CD4-positive, CD25-positive, alpha-beta regulatory T cell (primary cell): ENCODE data around the gene KLF3. TPM values are rescaled to one million over a fixed set of nuclear protein-coding genes. Genes with fewer than 3 reads are reported as not detected.
A peak's percentile ranks its signal among the peaks of the same experiment; 100 is the strongest.

Experiments
- ATAC-seq, 2 donors: fragments of 150-1000 bp; cut with Tn5 transposase; one replicate each; pipeline ENCODE4 v1.10.0; 2021; ENCODE audit warnings: low read depth in 2 of 2, moderate number of reproducible peaks in 2 of 2, moderate library complexity in 1 of 2
- DNase-seq, 3 donors: peaks; one replicate each; pipeline versions ENCODE4 v3.0.0 to v3.0.0-alpha.2; 2012 to 2022; ENCODE audit warnings: mixed read lengths in 1 of 3
- H3K27ac ChIP-seq: one replicate; pipeline ENCODE4 v1.7.0; 2013; ENCODE audit warnings: mild to moderate bottlenecking, low read length; ENCODE audit not compliant: insufficient read depth, poor library complexity, severe bottlenecking
- H3K27me3 ChIP-seq: one replicate; pipeline ENCODE4 v1.7.0; 2013; ENCODE audit warnings: low read length; ENCODE audit not compliant: control insufficient read depth, insufficient read depth
- H3K36me3 ChIP-seq: one replicate; pipeline ENCODE4 v1.7.0; 2013; ENCODE audit warnings: mild to moderate bottlenecking, low read length, moderate library complexity; ENCODE audit not compliant: control insufficient read depth, insufficient read depth
- H3K4me1 ChIP-seq: 2 replicates; pipeline ENCODE4 v1.7.0; 2013; ENCODE audit warnings: mild to moderate bottlenecking, low read length; ENCODE audit not compliant: insufficient read depth, control insufficient read depth, poor library complexity, severe bottlenecking
- H3K4me3 ChIP-seq: one replicate; pipeline ENCODE4 v1.7.0; 2013; ENCODE audit warnings: low read depth, mild to moderate bottlenecking, low read length, moderate library complexity
- H3K9me3 ChIP-seq, 2 experiments: 1 replicate in 1 of 2; 2 replicates in 1 of 2; pipeline ENCODE4 v1.7.0; 2013; ENCODE audit warnings: low read length in 2 of 2, mild to moderate bottlenecking in 1 of 2, moderate library complexity in 1 of 2; ENCODE audit not compliant: control insufficient read depth in 2 of 2
- H3K27ac Mint-ChIP-seq, 3 donors: one replicate each; pipeline ENCODE4 v1.8.0; 2020 to 2022; ENCODE audit warnings: mild to moderate bottlenecking in 3 of 3, mixed read lengths in 3 of 3, moderate library complexity in 2 of 3
- H3K27me3 Mint-ChIP-seq: one replicate; pipeline ENCODE4 v1.8.0; 2022; ENCODE audit warnings: mild to moderate bottlenecking, mixed read lengths
- H3K36me3 Mint-ChIP-seq: one replicate; pipeline ENCODE4 v1.8.0; 2020; ENCODE audit warnings: mixed read lengths
- H3K4me1 Mint-ChIP-seq, 4 donors: one replicate each; pipeline ENCODE4 v1.8.0; 2020 to 2022; ENCODE audit warnings: mixed read lengths in 4 of 4, mild to moderate bottlenecking in 1 of 4
- H3K4me3 Mint-ChIP-seq, 4 donors: one replicate each; pipeline ENCODE4 v1.8.0; 2020 to 2022; ENCODE audit warnings: mild to moderate bottlenecking in 4 of 4, mixed read lengths in 4 of 4, moderate library complexity in 3 of 4
- H3K9me3 Mint-ChIP-seq, 7 donors: one replicate each; pipeline ENCODE4 v1.8.0; 2020 to 2022; ENCODE audit warnings: mixed read lengths in 7 of 7, mild to moderate bottlenecking in 3 of 7, moderate library complexity in 2 of 7
- polyA plus RNA-seq, 4 donors: library from polyadenylated mRNA; unstranded; fragments of 300-500 nt; fragmentation: Illumina TruSeq; gene quantifications; one replicate each; pipeline ENCODE4 v1.2.3, GENCODE V29; 2021
- total RNA-seq: library from RNA; stranded (reverse); gene quantifications from one replicate; pipeline ENCODE4 v1.2.3, GENCODE V29; 2022

KLF3 gene
- total and polyA plus RNA-seq, 5 donors from 2014 or later, result 74.9 to 126 (median 87.0) TPM

DNA sequence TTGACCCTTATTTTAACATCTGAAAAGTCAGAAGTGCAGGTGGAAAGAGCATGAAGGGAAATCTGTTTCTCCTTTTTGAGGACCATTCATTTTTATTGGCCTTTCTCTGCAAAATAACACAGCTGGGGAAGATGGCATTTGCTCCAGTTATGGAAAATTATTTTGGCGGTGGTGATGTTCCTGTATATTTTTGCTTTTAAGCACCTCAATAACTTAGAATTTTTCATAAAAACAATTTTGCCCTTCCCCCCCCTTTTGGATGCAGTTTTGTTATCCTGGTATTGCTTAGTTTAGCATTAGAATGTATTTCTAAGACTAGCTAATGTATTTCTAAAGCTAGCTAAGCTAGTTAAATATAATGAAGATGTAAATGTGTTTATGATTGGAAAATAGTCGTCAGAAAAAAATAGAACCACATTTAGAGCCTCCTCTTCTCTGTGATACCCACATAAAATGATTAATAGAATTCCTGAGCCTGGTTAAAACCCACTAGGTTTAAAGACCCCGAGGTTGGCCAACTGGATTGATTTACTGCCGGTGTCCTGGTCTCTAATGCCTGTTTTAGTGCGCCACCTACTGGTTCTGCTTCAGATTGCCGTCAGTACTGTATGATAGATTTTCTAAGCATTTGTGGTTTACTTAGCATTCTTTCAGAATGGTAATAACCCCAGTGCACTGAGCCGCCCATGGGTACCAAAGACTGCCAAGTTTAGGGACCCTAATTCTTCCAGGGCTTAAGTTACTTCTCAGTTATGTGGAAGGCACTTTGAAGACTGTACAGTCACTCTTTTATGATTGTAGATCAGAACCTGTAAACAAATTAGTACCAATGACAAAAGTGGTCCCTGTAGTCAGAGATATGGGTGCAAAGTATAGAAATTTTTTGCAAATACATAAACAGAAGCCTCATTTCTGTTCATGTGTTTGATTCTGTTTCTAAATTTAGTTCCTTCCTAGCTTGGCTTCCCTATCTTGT lies 11.4 kb downstream of the KLF3 start:
- Histone ChIP-seq H3K4me1 (peaks cover 80% of the 10 kb centered on the region), H3K36me3 (peaks cover 17% of the 10 kb centered on the region), H3K27ac (peak overlapping the region; percentile 89), H3K4me3 (peak overlapping the region; percentile 70), H3K27me3 (no peaks in the 10 kb centered on the region), H3K9me3 (no peaks in the 10 kb centered on the region)
- peaks cover 4% of the 10 kb centered on the region for H3K27me3 Mint-ChIP-seq
- ATAC-seq (peak; percentile 62 to 71), DNase-seq (peak; percentile 71 to 89 (median 83))
- H3K4me3 Mint-ChIP-seq, result peak overlapping the region; percentile 67 to 93 (median 90)
- H3K4me1 Mint-ChIP-seq, result peaks cover 51 to 97% (median 81%) of the 10 kb centered on the region in 4 donors
- peak overlapping the region; percentile 77 to 94 (median 82) for H3K27ac Mint-ChIP-seq
- peaks cover 33% of the 10 kb centered on the region for H3K36me3 Mint-ChIP-seq
- no peaks in the 10 kb centered on the region for H3K9me3 Mint-ChIP-seq

DNA sequence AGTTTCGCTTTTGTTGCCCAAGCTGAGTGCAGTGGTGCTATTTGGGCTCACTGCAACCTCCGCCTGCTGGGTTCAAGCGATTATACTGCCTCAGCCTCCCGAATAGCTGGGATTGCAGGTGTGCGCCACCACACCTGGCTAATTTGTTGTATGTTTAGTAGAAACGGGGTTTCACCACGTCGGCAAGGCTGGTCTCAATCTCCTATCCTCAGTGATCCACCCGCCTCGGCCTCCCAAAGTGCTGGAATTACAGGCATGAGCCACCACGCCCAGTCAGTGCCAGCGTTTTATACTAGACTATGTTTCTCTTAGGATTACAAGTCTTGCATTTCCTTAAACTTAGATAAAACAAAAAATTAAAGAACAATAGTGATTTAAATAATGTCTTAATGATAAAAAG lies 13.0 kb downstream of the KLF3 start:
- no peak overlapping the region for H3K27ac ChIP-seq
- no peaks in the 10 kb centered on the region for H3K27me3 ChIP-seq
- no peak for DNase-seq
- H3K4me3 Mint-ChIP-seq, result peak overlapping the region in 2 of 4 donors; percentile 60 to 71
- no peaks in the 10 kb centered on the region for H3K9me3 Mint-ChIP-seq
- H3K27me3 Mint-ChIP-seq, result peaks cover 4% of the 10 kb centered on the region
- ATAC-seq, result no peak
- H3K27ac Mint-ChIP-seq, result peak overlapping the region in 1 of 3 donors; percentile 39
- H3K4me1 Mint-ChIP-seq, result peaks cover 54 to 94% (median 76%) of the 10 kb centered on the region in 4 donors
- no peak overlapping the region for H3K4me3 ChIP-seq
- H3K36me3 ChIP-seq, result peaks cover 30% of the 10 kb centered on the region
- H3K9me3 ChIP-seq, result no peaks in the 10 kb centered on the region
- peaks cover 36% of the 10 kb centered on the region for H3K36me3 Mint-ChIP-seq
- peaks cover 75% of the 10 kb centered on the region for H3K4me1 ChIP-seq

DNA sequence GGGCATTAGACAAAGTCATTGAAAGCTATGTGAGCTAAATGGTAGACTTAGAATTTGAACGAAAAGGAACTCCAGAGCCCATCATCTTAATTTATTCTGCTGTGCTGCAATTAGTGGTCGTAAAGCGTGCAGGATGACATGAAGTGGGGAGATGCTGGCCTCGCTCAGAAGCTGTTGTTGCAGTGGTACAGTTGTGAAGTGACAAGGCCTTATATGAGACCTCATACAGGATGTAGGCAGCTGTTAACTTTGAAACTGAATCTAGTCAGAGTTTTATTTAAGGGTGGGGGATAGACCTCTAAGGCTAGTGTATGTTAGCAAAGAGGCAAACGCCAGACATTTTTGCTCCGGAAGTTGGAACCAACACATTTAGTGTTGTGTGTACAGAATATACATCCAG lies 13.4 kb downstream of the KLF3 start:
- Mint-ChIP-seq H3K27me3 (peaks cover 4% of the 10 kb centered on the region), H3K27ac (peak overlapping the region; percentile 5 to 39 (median 7)), H3K9me3 (no peaks in the 10 kb centered on the region), H3K36me3 (peaks cover 39% of the 10 kb centered on the region), H3K4me1 (peaks cover 57 to 94% (median 75%) of the 10 kb centered on the region in 4 donors), H3K4me3 (peak overlapping the region in 3 of 4 donors; percentile 26 to 71 (median 60))
- ATAC-seq (no peak), DNase-seq (no peak)
- no peaks in the 10 kb centered on the region for H3K9me3 ChIP-seq
- H3K36me3 ChIP-seq, result peaks cover 33% of the 10 kb centered on the region
- H3K27me3 ChIP-seq, result no peaks in the 10 kb centered on the region
- H3K27ac ChIP-seq, result no peak overlapping the region
- H3K4me1 ChIP-seq, result peaks cover 75% of the 10 kb centered on the region
- H3K4me3 ChIP-seq, result no peak overlapping the region

DNA sequence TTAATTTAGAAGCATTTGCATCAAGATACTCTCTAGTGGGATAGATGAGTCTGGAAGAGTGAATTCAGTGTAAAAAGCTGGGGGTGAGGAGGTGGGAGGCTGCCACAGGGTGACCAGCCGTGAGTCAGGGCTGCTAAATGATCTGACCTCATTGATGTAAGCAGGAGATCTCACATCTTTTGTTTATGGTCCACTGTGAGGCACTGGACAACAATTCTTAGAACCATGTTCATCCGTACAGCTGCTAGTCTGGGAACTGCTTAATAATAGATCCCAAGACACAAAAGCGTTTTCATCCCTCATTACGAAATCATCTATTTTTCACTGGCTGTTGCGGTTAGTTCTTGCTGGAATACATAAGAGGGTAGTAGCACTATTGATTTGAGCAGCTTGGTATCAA lies 14.1 kb downstream of the KLF3 start:
- no peak for ATAC-seq
- peaks cover 61 to 94% (median 71%) of the 10 kb centered on the region in 4 donors for H3K4me1 Mint-ChIP-seq
- peaks cover 4% of the 10 kb centered on the region for H3K27me3 Mint-ChIP-seq
- Histone ChIP-seq H3K4me1 (peaks cover 75% of the 10 kb centered on the region), H3K9me3 (no peaks in the 10 kb centered on the region), H3K4me3 (peak overlapping the region; percentile 26), H3K27me3 (no peaks in the 10 kb centered on the region), H3K36me3 (peaks cover 37% of the 10 kb centered on the region), H3K27ac (no peak overlapping the region)
- H3K4me3 Mint-ChIP-seq, result peak overlapping the region in 1 of 4 donors; percentile 52
- peak overlapping the region; percentile 4 to 39 (median 28) for H3K27ac Mint-ChIP-seq
- DNase-seq, result no peak
- peaks cover 36% of the 10 kb centered on the region for H3K36me3 Mint-ChIP-seq
- H3K9me3 Mint-ChIP-seq, result no peaks in the 10 kb centered on the region

DNA sequence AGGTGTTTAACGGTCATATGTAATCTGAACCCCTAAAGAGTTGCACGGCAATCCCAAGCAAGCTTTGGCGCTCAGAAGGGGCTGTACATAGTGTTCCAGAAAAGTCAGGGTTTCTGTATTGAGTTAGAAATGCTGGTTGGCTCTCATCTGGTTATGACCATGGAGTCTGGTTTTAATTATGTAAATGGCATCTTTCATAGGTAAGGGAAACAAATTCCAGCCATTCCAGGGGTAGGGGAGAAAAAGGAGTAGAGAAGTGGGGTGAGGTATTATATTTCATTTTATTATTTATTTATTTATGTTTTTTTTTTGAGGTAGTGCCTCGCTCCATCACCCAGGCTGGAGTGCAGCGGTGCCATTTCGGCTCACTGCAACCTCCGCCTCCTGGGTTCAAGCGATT lies 15.9 kb downstream of the KLF3 start:
- Histone ChIP-seq H3K9me3 (no peaks in the 10 kb centered on the region), H3K27me3 (no peaks in the 10 kb centered on the region), H3K36me3 (peaks cover 51% of the 10 kb centered on the region), H3K4me1 (peaks cover 74% of the 10 kb centered on the region), H3K27ac (no peak overlapping the region), H3K4me3 (no peak overlapping the region)
- Mint-ChIP-seq H3K4me3 (peak overlapping the region in 1 of 4 donors; percentile 50), H3K9me3 (no peaks in the 10 kb centered on the region), H3K36me3 (peaks cover 44% of the 10 kb centered on the region), H3K27me3 (peaks cover 4% of the 10 kb centered on the region), H3K27ac (peak overlapping the region in 2 of 3 donors; percentile 37 to 79), H3K4me1 (peaks cover 54 to 94% (median 71%) of the 10 kb centered on the region in 4 donors)
- no peak for DNase-seq
- no peak for ATAC-seq

DNA sequence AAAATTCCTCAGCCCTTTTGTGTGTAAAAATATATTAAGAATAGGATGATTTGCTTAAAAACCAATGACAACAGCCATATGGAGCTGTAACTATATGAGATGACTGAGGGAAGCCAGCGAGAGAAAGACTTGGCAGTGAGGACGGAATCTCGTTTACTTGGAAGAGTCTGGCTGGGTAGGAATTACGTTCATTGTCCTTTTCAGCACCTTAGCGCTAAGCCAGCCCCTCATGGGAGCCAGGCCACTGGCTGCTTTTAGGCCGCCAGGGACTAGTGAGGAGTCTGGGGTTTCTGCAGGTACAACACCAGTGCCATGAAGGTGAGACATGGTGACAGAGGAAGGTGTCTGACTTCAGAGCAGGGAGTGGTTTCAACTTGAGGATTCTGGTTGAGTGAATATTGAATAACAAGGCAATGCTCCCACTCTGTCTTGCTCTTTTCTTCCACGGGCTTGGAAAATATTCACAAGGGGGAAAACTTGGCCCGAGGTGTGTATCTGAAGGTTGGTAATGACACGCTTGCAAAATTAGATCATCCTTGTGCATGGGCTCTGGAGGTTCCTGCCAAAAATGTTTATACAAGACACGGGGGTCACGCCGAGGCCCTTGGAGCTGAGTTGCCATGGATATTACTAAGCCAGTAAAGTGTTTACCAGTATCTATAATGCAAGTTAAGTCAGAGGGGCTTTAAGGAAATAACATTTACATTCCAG lies 17.4 kb downstream of the KLF3 start:
- Mint-ChIP-seq H3K36me3 (peaks cover 45% of the 10 kb centered on the region), H3K4me1 (peaks cover 54 to 94% (median 73%) of the 10 kb centered on the region in 4 donors), H3K27me3 (no peaks in the 10 kb centered on the region), H3K4me3 (peak overlapping the region in 3 of 4 donors; percentile 16 to 64 (median 21)), H3K27ac (peak overlapping the region in 2 of 3 donors; percentile 11 to 56), H3K9me3 (no peaks in the 10 kb centered on the region)
- H3K4me3 ChIP-seq, result no peak overlapping the region
- peaks cover 66% of the 10 kb centered on the region for H3K36me3 ChIP-seq
- no peak overlapping the region for H3K27ac ChIP-seq
- H3K27me3 ChIP-seq, result no peaks in the 10 kb centered on the region
- no peaks in the 10 kb centered on the region for H3K9me3 ChIP-seq
- H3K4me1 ChIP-seq, result peaks cover 72% of the 10 kb centered on the region
- no peak for DNase-seq
- no peak for ATAC-seq

DNA sequence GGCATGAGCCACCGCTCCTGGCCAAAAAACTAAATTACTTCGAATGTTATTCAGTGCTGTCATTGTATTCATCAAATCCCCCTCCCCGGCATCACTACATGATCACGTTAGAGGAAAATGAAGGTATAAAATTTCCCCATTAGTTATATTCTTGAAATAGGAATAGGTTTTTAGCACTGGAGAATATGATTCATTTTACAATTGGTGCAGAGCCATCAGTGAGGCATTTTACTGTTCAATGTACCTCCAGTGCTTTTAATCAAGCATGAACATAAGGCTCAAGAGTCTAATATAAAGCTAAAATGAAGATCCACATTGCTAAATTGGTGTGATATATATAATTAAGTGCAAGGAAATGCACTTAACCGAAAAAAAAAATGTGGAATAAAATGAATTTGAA lies 18.3 kb downstream of the KLF3 start:
- peak overlapping the region; percentile 44 for H3K27ac ChIP-seq
- peak overlapping the region; percentile 31 to 53 (median 43) for H3K4me3 Mint-ChIP-seq
- no peak for ATAC-seq

More for the DNA sequence above, 18.3 kb downstream of the KLF3 start:
- Histone ChIP-seq H3K4me3 (no peak overlapping the region), H3K9me3 (no peaks in the 10 kb centered on the region), H3K4me1 (peaks cover 76% of the 10 kb centered on the region), H3K36me3 (peaks cover 74% of the 10 kb centered on the region), H3K27me3 (no peaks in the 10 kb centered on the region)
- DNase-seq, result no peak
- Mint-ChIP-seq H3K27me3 (no peaks in the 10 kb centered on the region), H3K36me3 (peaks cover 48% of the 10 kb centered on the region), H3K9me3 (no peaks in the 10 kb centered on the region), H3K4me1 (peaks cover 59 to 93% (median 77%) of the 10 kb centered on the region in 4 donors), H3K27ac (no peak overlapping the region)
